CD8-positive, alpha-beta memory T cell (primary cell): ENCODE data around the gene QSOX2. TPM values are rescaled to one million over a fixed set of nuclear protein-coding genes. Genes with fewer than 3 reads are reported as not detected.

ENCODE experiments used
- CTCF ChIA-PET: fragments of 350-600 bp; sonication (Branson Sonifier 250); formaldehyde crosslinking; loops from one replicate; lab custom pipeline; 2021; ENCODE audit warnings: antibody characterized with exemption; lab: Charles Lee
- POLR2A ChIA-PET: fragments of 350-600 bp; sonication (Branson Sonifier 250); formaldehyde crosslinking; loops from one replicate; lab custom pipeline; 2021; ENCODE audit warnings: antibody characterized with exemption; lab: Charles Lee
- DNase-seq, 5 donors: peaks; one replicate each; pipeline versions ENCODE4 v3.0.0 to v3.0.0-alpha.2; 2020 to 2022; ENCODE audit warnings: mixed read lengths in 1 of 5
- H3K27ac ChIP-seq: one replicate; pipeline ENCODE4 v1.7.0; 2013; ENCODE audit warnings: low read depth, mild to moderate bottlenecking, low read length, moderate library complexity
- H3K27me3 ChIP-seq: 2 replicates; pipeline ENCODE4 v1.7.0; 2013; ENCODE audit warnings: low read length, mild to moderate bottlenecking; ENCODE audit not compliant: insufficient read depth, poor library complexity, severe bottlenecking
- H3K36me3 ChIP-seq: 2 replicates; pipeline ENCODE4 v1.7.0; 2013; ENCODE audit warnings: mild to moderate bottlenecking, low read length, moderate library complexity; ENCODE audit not compliant: insufficient read depth
- H3K4me1 ChIP-seq: 2 replicates; pipeline ENCODE4 v1.7.0; 2013; ENCODE audit warnings: mild to moderate bottlenecking, low read length, moderate library complexity; ENCODE audit not compliant: insufficient read depth
- H3K4me3 ChIP-seq: 2 replicates; pipeline ENCODE4 v1.7.0; 2013; ENCODE audit warnings: mild to moderate bottlenecking, low read length
- H3K9me3 ChIP-seq: 2 replicates; pipeline ENCODE4 v1.7.0; 2013; ENCODE audit warnings: mild to moderate bottlenecking, low read length
- H3K27ac Mint-ChIP-seq, 8 donors: one replicate each; pipeline ENCODE4 v1.8.0; 2020 to 2021; ENCODE audit warnings: mixed read lengths in 8 of 8, mild to moderate bottlenecking in 6 of 8, inconsistent platforms in 3 of 8, moderate library complexity in 3 of 8
- H3K27me3 Mint-ChIP-seq, 2 donors: one replicate each; pipeline ENCODE4 v1.8.0; 2020 to 2021; ENCODE audit warnings: mixed read lengths in 2 of 2, mild to moderate bottlenecking in 1 of 2, moderate library complexity in 1 of 2
- H3K36me3 Mint-ChIP-seq, 3 donors: one replicate each; pipeline ENCODE4 v1.8.0; 2020 to 2021; ENCODE audit warnings: mixed read lengths in 3 of 3, inconsistent platforms in 1 of 3, mild to moderate bottlenecking in 1 of 3
- H3K4me1 Mint-ChIP-seq, 3 donors: one replicate each; pipeline ENCODE4 v1.8.0; 2020 to 2021; ENCODE audit warnings: mixed read lengths in 3 of 3, inconsistent platforms in 1 of 3, mild to moderate bottlenecking in 1 of 3
- H3K4me3 Mint-ChIP-seq, 7 donors: one replicate each; pipeline ENCODE4 v1.8.0; 2020 to 2021; ENCODE audit warnings: mixed read lengths in 7 of 7, mild to moderate bottlenecking in 6 of 7, moderate library complexity in 4 of 7, inconsistent platforms in 2 of 7
- H3K9me3 Mint-ChIP-seq, 5 donors: one replicate each; pipeline ENCODE4 v1.8.0; 2020 to 2022; ENCODE audit warnings: mixed read lengths in 5 of 5, mild to moderate bottlenecking in 3 of 5, moderate library complexity in 2 of 5, inconsistent platforms in 1 of 5
- polyA plus RNA-seq: library from polyadenylated mRNA; unstranded; fragments of 300-500 nt; fragmentation: Illumina TruSeq; gene quantifications from one replicate; pipeline ENCODE4 v1.2.3, GENCODE V29; 2021
- total RNA-seq, 2 experiments: library from RNA; stranded (reverse); gene quantifications; one replicate each; pipeline ENCODE4 v1.2.3, GENCODE V29; 2021

QSOX2 gene
- total and polyA plus RNA-seq, 3 experiments from 2014 or later = 0.66 to 15.3 (median 14.6) TPM

DNA sequence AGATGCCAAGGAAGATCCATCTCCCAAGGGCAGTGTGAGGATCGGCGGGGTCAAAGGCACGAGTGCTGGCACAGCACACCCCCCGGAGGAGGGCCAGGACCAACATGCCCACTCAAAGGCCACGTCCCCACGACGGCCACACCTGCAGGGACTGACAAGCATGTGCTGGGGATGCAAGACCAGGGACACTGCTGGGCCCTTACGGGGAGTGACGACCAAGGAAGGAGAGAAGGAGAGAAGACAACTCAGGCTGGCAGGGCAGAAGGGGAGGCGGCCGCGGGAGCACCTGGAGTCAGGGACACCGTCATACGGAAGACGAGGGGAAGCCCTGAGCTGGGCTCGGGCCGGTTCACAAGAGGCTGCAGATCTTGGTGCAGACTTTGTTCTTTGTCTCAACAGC, 10.4 kb downstream of the QSOX2 start:
- Histone ChIP-seq H3K27ac (no peak overlapping the region), H3K27me3 (no peaks in the 10 kb centered on the region), H3K36me3 (no peaks in the 10 kb centered on the region), H3K4me1 (peaks cover 6% of the 10 kb centered on the region), H3K9me3 (no peaks in the 10 kb centered on the region), H3K4me3 (no peak overlapping the region)
- Mint-ChIP-seq H3K36me3 (peaks cover 0 to 40% (median 15%) of the 10 kb centered on the region in 3 donors), H3K4me1 (peaks cover 11 to 20% (median 13%) of the 10 kb centered on the region in 3 donors), H3K27me3 (no peaks in the 10 kb centered on the region), H3K9me3 (no peaks in the 10 kb centered on the region), H3K4me3 (peak overlapping the region in 1 of 7 donors; percentile 35), H3K27ac (no peak overlapping the region)
- DNase-seq = no peak
- POLR2A ChIA-PET = no interaction called here
- CTCF ChIA-PET = no interaction called here

DNA sequence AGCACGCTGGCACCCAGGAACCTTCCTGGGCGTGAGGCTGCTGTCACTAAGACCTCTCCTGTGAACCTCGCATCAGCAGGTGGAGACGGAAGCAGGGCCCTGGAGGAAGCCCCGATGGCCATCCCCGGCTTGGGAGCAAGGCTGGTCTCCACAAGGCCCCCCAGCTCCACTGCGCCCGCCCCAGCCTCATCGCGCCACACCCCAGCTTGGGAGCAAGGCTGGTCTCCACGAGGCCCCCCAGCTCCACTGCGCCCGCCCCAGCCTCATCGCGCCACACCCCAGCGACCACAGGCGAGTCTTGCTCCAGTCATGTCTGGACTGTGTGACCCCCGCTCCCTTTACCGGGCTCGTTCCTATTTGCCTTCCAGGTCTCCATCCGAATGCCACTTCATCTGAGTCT, 11.0 kb downstream of the QSOX2 start:
- Mint-ChIP-seq H3K36me3 (peaks cover 0 to 40% (median 15%) of the 10 kb centered on the region in 3 donors), H3K4me3 (no peak overlapping the region), H3K27me3 (peaks cover 0 to 2% of the 10 kb centered on the region in 2 donors), H3K4me1 (peaks cover 11 to 18% (median 13%) of the 10 kb centered on the region in 3 donors), H3K27ac (peak overlapping the region in 1 of 8 donors; percentile 82), H3K9me3 (no peaks in the 10 kb centered on the region)
- ChIA-PET CTCF (no interaction called here), POLR2A (no interaction called here)
- Histone ChIP-seq H3K27ac (no peak overlapping the region), H3K27me3 (no peaks in the 10 kb centered on the region), H3K4me3 (no peak overlapping the region), H3K36me3 (no peaks in the 10 kb centered on the region), H3K4me1 (peaks cover 6% of the 10 kb centered on the region), H3K9me3 (no peaks in the 10 kb centered on the region)
- DNase-seq = no peak

DNA sequence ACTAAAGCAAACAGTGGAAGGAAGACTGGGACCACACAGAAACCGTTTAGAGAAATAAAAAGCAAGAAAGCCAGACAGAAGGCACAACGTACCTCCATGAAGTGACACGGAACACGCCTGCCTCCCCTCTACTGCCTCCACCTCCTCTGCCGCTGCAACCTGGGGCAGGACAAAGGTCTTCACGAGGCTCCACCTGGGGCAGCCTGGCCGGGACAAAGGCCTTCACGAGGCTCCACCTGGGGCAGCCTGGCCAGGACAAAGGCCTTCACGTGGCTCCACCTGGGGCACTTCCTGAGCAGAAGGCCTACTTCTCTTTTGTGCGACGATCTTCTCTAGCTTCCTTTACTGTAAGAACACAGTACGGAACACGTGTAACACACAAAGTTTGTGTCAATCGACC, 11.7 kb downstream of the QSOX2 start:
- H3K4me3 Mint-ChIP-seq = no peak overlapping the region
- ChIA-PET CTCF (no interaction called here), POLR2A (no interaction called here)
- H3K4me1 Mint-ChIP-seq = peaks cover 11 to 15% (median 12%) of the 10 kb centered on the region in 3 donors
- no peaks in the 10 kb centered on the region for H3K9me3 ChIP-seq
- no peak for DNase-seq
- peak overlapping the region in 1 of 8 donors; percentile 71 for H3K27ac Mint-ChIP-seq
- H3K9me3 Mint-ChIP-seq = no peaks in the 10 kb centered on the region
- H3K27me3 ChIP-seq = no peaks in the 10 kb centered on the region
- H3K4me3 ChIP-seq = no peak overlapping the region
- H3K36me3 ChIP-seq = no peaks in the 10 kb centered on the region
- H3K36me3 Mint-ChIP-seq = peaks cover 0 to 41% (median 15%) of the 10 kb centered on the region in 3 donors
- H3K27ac ChIP-seq = no peak overlapping the region
- peaks cover 6% of the 10 kb centered on the region for H3K4me1 ChIP-seq
- H3K27me3 Mint-ChIP-seq = peaks cover 0 to 2% of the 10 kb centered on the region in 2 donors

DNA sequence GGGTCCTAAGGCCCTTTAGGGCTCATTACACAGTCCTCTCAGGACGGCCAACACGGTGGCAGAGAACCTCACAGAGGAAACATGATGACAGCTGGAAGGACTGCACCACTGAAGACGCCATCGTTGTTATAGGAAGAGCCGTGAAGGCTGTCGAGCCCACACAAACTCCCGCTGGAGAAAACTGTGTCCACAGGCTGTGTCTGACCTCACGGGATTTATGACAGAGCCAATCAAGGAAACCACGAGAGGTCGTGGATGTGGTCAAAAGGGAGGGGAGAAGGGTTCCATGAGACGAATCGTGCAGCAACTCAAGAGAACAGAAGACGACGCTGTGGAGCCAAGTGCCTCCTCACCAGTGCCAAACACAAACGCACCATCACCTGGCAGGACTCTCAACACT, 12.2 kb downstream of the QSOX2 start:
- Histone ChIP-seq H3K27me3 (no peaks in the 10 kb centered on the region), H3K36me3 (no peaks in the 10 kb centered on the region), H3K4me3 (no peak overlapping the region), H3K9me3 (no peaks in the 10 kb centered on the region), H3K27ac (no peak overlapping the region), H3K4me1 (peaks cover 6% of the 10 kb centered on the region)
- Mint-ChIP-seq H3K4me1 (peaks cover 13 to 18% (median 16%) of the 10 kb centered on the region in 3 donors), H3K27ac (no peak overlapping the region), H3K4me3 (no peak overlapping the region), H3K36me3 (peaks cover 0 to 43% (median 15%) of the 10 kb centered on the region in 3 donors), H3K9me3 (no peaks in the 10 kb centered on the region), H3K27me3 (peaks cover 0 to 2% of the 10 kb centered on the region in 2 donors)
- ChIA-PET CTCF (no interaction called here), POLR2A (no interaction called here)
- DNase-seq = no peak

DNA sequence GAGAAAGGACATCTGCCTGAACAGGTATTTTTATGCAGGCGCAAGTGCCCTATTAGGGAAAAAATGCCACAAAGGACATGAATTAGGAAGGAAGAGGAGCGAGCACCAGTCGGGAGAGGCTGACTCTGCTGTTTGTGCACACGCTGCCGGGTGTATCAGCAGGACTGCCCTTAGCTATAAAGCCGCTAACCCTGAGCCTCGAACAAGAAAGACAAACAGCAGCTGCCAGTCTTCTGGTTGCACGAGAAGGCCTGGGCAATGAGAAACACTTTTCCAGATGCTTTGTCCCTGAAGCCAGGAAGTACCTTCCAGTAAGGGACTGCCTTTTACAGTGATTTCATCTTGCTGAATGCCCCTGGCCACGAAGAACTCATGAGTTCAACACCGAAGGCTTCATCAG, 12.6 kb downstream of the QSOX2 start:
- H3K27me3 Mint-ChIP-seq = peaks cover 0 to 2% of the 10 kb centered on the region in 2 donors
- DNase-seq = no peak
- Histone ChIP-seq H3K27ac (no peak overlapping the region), H3K36me3 (no peaks in the 10 kb centered on the region), H3K27me3 (no peaks in the 10 kb centered on the region), H3K4me3 (no peak overlapping the region), H3K4me1 (peaks cover 6% of the 10 kb centered on the region), H3K9me3 (no peaks in the 10 kb centered on the region)
- H3K4me1 Mint-ChIP-seq = peaks cover 14 to 20% (median 16%) of the 10 kb centered on the region in 3 donors
- no peak overlapping the region for H3K4me3 Mint-ChIP-seq
- ChIA-PET POLR2A (no interaction called here), CTCF (no interaction called here)
- no peak overlapping the region for H3K27ac Mint-ChIP-seq
- H3K9me3 Mint-ChIP-seq = no peaks in the 10 kb centered on the region
- H3K36me3 Mint-ChIP-seq = peaks cover 0 to 43% (median 15%) of the 10 kb centered on the region in 3 donors

DNA sequence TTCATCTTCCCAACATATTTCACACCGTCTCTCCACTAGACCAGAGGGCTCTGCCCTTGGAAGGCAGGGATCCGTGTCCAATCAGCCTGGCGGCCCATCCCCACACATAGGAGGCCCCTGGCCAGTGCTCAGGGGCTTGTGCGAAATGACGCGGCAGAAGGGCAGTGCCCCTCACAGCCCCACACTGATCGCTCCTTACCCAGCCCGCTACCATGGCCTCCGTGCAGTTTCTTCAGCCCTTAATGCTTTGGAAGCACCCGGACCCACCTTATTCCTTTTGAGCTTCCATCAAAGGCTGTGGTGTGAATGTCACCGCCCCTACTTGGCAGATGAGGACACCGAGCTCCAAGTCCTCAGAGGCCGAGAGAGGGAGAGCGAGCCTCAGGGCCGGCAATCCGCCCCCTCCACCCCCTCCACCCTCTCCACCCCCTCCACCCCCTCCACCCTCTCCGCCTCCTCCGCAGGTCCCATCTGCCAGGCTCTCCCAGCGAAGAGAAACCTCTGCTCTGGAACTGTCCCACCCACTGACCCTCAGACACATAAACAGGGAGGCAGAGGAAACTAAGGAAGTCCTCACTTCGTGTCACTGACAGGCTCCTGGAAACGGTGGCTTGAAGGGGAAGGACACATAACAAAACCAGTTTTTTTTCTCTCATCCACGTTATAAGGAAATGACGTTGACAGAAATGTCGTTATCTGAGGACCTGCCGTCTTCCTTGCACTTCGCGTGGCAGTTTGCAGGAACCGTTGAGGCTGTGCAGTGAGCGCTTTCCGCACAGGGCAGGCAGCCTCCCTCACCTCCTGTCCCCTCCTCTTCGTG, 13.9 kb downstream of the QSOX2 start:
- Histone ChIP-seq H3K27me3 (no peaks in the 10 kb centered on the region), H3K4me3 (no peak overlapping the region), H3K9me3 (no peaks in the 10 kb centered on the region), H3K36me3 (no peaks in the 10 kb centered on the region), H3K4me1 (peaks cover 6% of the 10 kb centered on the region), H3K27ac (no peak overlapping the region)
- no peaks in the 10 kb centered on the region for H3K9me3 Mint-ChIP-seq
- H3K27me3 Mint-ChIP-seq = peaks cover 0 to 2% of the 10 kb centered on the region in 2 donors
- no peak overlapping the region for H3K4me3 Mint-ChIP-seq
- ChIA-PET POLR2A (no interaction called here), CTCF (no interaction called here)
- DNase-seq = no peak
- H3K4me1 Mint-ChIP-seq = peaks cover 15 to 22% (median 15%) of the 10 kb centered on the region in 3 donors
- peaks cover 0 to 43% (median 15%) of the 10 kb centered on the region in 3 donors for H3K36me3 Mint-ChIP-seq
- peak overlapping the region in 2 of 8 donors; percentile 44 to 55 for H3K27ac Mint-ChIP-seq

DNA sequence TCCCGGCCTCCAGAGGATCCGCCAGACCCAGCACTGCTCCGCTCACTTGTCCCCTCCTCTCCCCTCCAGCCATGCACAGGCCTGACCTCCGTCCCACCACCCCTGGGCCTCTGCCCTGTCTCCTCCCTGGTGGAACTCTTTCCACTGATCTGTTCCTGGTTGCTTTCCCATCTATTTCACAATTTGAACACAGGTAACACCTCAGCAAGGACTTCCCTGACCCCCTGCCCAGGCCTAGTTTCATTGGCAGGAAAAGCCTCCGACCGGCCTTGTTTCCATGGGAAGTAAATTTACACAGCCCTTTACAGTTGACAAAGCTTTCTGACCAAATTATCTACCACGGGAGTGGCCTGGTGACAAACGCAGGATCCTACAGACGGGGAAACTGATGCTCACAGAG, 14.8 kb downstream of the QSOX2 start:
- POLR2A ChIA-PET = no interaction called here
- no peak overlapping the region for H3K4me3 Mint-ChIP-seq
- no peaks in the 10 kb centered on the region for H3K27me3 ChIP-seq
- no peak for DNase-seq
- H3K4me1 ChIP-seq = peaks cover 6% of the 10 kb centered on the region
- peaks cover 6% of the 10 kb centered on the region for H3K36me3 ChIP-seq
- peaks cover 0 to 40% (median 15%) of the 10 kb centered on the region in 3 donors for H3K36me3 Mint-ChIP-seq
- no peak overlapping the region for H3K27ac ChIP-seq
- peaks cover 0 to 2% of the 10 kb centered on the region in 2 donors for H3K27me3 Mint-ChIP-seq
- no peaks in the 10 kb centered on the region for H3K9me3 ChIP-seq
- no peak overlapping the region for H3K4me3 ChIP-seq
- no peaks in the 10 kb centered on the region for H3K9me3 Mint-ChIP-seq
- peaks cover 15 to 22% (median 18%) of the 10 kb centered on the region in 3 donors for H3K4me1 Mint-ChIP-seq
- CTCF ChIA-PET = no interaction called here
- no peak overlapping the region for H3K27ac Mint-ChIP-seq

DNA sequence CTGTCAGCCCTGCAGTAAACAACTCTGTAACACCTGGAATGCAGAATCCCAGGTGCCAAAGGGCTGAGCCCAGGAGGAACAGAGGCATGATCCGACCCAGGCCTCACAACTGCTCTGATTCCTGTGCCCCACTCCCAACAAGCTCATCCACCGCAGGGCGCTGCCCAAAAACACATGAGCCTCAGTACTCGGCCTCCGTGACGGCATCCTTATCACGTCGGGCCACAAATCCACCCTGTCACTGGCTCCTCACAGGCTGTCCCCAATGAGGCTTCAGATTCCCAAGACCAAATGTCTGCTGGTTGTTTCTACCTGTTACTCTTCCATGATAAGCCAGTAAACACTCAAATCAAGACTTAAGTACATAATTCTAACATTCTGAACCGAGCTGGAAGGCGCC, 15.2 kb downstream of the QSOX2 start:
- no peaks in the 10 kb centered on the region for H3K9me3 ChIP-seq
- peaks cover 6% of the 10 kb centered on the region for H3K4me1 ChIP-seq
- H3K36me3 Mint-ChIP-seq = peaks cover 0 to 40% (median 15%) of the 10 kb centered on the region in 3 donors
- no peak overlapping the region for H3K4me3 ChIP-seq
- peaks cover 0 to 2% of the 10 kb centered on the region in 2 donors for H3K27me3 Mint-ChIP-seq
- peaks cover 18 to 22% (median 20%) of the 10 kb centered on the region in 3 donors for H3K4me1 Mint-ChIP-seq
- no peak overlapping the region for H3K4me3 Mint-ChIP-seq
- ChIA-PET POLR2A (no interaction called here), CTCF (no interaction called here)
- no peak for DNase-seq
- no peak overlapping the region for H3K27ac Mint-ChIP-seq
- no peaks in the 10 kb centered on the region for H3K27me3 ChIP-seq
- H3K27ac ChIP-seq = no peak overlapping the region
- no peaks in the 10 kb centered on the region for H3K9me3 Mint-ChIP-seq
- H3K36me3 ChIP-seq = peaks cover 9% of the 10 kb centered on the region
